Middle frontal gyrus (tissue), 1 donor: ENCODE results near the gene NCOA6.
"Not testable (repeated sequence)": the region's sequence is repeated elsewhere in the genome, so short reads cannot be mapped to it uniquely, and the experiment has no call there.

Experiments used
- DNase-seq: peaks from one replicate; pipeline ENCODE4 v3.0.0-alpha.2; 2015; ENCODE audit warnings: low spot score; ENCODE audit errors: extremely low spot score

NCOA6 gene

DNA sequence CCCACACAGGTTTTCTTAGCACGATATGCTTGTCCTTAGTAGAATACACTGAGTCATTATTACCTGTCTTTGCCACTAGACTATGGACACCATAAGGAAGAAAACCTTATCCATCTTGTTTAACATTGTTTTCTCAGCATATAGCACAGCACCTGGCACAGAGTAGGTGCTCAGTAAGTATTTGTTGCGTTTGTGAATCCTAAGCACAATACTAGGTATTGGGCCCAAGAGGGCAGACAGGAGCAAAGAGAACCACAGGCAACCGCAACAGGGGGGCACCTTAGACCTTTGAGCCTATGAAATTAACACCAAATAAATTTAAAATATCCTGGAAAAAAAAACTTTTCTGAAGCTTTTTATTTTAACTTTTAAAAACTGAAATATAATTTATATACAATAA, 3.7 kb upstream of the NCOA6 start:
- no peak for DNase-seq

DNA sequence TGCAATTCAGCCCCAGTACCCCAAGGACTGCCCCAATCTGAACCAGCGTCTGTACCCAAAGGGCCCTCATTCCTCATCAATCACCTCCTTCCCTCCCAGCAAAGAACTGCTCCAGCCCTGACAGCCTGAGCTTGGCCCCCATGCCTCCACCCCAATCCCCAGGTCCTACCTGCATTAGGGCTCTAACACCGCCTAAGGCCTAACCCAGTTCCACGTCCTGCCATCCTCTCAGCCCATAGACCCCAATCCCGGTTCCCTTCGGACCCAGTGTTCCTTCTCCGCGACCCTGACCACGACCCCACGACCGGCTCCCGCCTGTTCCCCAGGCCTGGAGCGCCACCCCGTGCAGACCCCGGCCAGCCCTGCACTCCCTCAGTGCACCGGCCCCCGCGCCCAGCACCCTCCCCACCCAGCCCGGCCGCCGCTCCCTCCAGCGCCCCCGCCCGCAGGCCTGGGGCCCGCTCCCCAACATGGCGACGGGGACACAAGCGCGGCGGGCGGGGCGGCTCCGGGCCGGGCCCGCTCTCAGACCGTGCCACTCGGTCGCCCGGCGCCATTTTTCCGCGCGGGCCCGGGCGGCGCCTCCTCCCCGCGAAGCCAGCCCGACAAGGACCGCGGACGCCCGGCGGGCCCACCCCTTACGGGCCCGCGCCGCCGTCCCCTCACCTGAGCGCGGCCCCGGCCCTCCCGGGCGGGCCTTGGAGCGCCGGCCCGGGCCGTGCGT, 483 bp downstream of the NCOA6 start:
- DNase-seq = peak; percentile 36

GRCh38 chr20:34824452-34824805, 1.0 kb downstream of the NCOA6 start:
- peak; percentile 4 for DNase-seq

DNA sequence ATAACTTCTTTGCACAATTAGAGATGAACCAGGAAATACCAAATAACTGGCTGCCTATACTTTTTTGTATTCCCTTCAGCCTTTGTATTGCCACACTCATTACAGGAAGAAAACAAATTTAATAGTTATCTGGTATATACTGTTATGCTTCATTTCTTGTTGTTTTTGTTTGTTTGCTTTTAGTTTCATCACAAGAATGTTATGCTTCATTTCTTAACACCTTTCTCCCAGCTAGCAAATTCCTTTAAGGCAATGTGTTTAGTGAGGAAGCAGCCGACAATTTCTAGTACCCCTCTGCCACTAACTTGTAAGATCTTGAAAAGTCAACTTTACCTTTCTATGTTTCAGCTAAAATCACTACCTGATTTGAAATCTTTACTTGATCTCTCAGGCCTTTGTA, 1.4 kb downstream of the NCOA6 start:
- DNase-seq = no peak

- no peak for DNase-seq
Measured at GRCh38 chr20:34820805-34821578, 4.5 kb downstream of the NCOA6 start.

DNA sequence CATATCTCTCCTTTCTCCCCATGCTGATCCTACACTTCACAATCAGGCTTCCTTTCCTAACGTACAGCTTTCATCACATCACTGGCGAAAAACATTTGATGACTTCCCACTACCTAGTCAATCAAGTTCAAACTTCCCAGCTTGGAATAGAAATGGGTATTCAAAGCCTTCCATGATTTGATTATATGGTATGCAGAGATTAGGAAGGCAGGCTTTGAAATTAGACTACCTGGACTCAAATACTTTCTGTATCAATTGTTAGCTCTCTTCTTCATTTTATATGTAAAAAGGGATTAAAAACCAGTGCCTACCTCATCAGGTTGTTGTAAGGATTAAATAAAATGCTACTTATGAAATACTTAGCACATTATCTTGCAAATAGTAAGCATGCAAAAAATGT, 7.7 kb downstream of the NCOA6 start:
- DNase-seq = no peak

- no peak for DNase-seq
Measured at GRCh38 chr20:34817072-34817471, 8.4 kb downstream of the NCOA6 start.

DNA sequence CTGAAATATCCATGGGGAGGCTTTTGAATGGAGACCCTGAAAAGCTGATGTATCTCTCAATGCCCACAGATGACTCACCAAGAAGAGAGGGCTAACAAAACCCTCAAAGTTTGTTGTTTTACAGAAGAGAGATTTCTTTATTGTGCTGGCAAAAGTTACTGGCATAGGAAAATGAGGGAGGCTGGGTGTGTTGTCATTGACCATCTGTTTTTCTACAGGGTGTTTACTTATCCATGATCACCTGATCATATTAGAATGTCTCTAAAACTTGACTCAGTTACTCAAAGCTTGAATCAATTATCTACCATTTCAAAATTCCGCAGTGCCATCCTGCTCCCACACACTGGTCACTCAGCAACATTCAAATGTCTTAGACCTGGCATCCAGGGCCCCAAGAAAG, 9.8 kb downstream of the NCOA6 start:
- DNase-seq = no peak

DNA sequence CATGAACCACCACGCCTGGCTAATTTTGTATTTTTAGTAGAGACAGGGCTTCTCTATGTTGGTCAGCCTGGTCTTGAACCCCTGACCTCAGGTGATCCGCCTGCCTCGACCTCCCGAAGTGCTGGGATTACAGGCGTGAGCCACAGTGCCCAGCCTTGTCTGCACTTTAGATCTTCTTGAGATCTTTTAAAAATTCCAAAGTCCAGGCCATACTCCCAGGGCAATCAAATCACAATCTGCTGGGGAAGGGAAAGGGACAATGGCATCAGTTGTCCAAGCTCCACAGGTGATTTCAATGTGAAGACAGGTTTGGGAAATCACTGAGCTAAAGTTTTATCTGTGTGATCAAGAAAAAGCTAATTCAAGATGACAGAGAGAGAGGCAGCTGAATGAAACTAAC, 16.9 kb downstream of the NCOA6 start:
- no peak for DNase-seq

DNA sequence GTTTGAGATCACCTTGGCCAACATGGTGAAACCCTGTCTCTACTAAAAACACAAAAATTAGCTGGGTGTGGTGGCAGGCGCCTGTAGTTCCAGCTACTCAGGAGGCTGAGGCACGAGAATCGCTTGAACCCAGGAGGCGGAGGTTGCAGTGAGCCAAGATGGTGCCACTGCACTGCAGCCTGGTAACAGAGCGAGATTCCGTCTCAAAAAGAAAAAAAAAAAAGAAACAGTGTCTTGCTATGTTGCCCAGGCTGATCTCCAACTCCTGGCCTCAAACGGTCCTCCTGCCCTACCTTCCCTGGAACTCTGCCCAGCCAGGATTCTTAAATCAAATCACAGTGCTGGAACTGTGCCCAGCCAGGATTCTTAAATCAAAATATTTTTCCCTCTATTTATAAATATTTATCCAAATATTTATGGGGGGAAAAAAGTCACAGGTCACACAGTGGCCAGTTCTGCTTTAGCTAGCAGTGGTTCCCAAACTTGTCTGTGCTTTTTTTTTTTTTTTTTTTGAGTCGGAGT, 17.4 kb downstream of the NCOA6 start:
- DNase-seq = not testable (repeated sequence)

- no peak for DNase-seq
Measured at GRCh38 chr20:34806255-34806654, 19.2 kb downstream of the NCOA6 start.

GRCh38 chr20:34798871-34799270, 26.6 kb downstream of the NCOA6 start:
- no peak for DNase-seq

- no peak for DNase-seq
Measured at GRCh38 chr20:34798328-34798727, 27.1 kb downstream of the NCOA6 start.

- DNase-seq = no peak
Measured at GRCh38 chr20:34797012-34797995, 28.1 kb downstream of the NCOA6 start.

DNA sequence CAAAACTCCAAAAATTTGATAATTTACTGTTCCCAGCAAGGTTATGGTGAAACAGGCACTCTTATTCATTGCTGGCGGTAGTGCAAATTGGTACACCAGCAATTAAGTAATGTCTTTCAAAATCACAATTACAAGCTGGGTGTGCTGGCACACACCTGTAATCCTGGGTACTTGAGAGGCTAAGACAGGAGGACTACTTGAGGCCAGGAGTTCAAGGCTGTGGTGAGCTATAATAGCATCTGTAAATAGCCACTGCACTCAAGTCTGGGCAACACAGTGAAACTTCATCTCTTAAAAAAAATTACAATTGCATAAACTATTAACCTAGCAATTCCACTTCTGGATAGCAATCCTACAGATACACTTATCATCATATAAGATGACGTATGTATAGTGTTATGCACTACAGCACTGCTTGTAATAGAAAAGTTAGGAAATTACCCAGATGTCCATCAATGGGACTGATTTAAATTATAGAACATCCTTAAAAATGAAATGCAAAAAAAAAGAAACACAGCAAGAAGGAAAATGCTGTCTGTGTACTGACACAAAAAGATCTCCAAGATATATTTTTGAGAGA, 31.4 kb downstream of the NCOA6 start:
- DNase-seq = no peak

- DNase-seq = no peak
Measured at GRCh38 chr20:34792687-34793363, 32.6 kb downstream of the NCOA6 start.

DNA sequence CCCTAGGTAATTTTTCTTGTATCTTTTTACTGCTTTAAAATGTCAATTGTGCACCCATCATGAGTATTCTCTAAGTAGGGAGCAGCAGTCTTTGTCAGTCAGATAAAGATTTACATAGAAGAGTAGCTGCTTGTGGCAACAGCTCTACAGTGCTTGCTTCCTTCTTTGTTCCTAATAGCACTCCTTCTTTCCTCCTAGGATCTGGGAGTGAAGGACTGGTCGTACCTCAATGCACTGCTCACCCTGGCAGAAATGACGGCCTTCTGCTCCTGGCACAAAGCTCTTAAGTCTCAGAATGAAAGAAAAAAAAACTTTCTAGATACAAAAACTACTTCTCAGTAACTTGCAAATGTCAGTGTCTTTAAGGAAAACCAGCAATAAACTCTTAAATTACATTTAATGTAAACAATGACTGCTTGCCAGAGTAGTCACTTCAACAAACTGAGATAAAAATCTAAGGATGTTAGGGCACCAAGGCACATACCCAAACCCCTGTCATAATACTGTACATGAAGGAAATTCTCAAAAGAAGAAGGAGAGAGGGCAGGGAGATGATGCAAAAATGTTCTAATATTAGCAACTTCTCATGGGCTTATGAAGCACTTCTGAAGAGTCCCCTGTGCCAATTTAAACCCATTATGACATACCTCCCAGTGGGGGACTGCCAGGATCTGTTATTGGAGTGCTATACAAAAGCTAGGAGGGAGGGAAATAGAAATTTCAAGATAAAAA, 34.0 kb downstream of the NCOA6 start:
- DNase-seq = no peak

GRCh38 chr20:34781220-34781619, 44.2 kb downstream of the NCOA6 start:
- DNase-seq = no peak

GRCh38 chr20:34780291-34780690, 45.2 kb downstream of the NCOA6 start:
- not testable (repeated sequence) for DNase-seq

DNA sequence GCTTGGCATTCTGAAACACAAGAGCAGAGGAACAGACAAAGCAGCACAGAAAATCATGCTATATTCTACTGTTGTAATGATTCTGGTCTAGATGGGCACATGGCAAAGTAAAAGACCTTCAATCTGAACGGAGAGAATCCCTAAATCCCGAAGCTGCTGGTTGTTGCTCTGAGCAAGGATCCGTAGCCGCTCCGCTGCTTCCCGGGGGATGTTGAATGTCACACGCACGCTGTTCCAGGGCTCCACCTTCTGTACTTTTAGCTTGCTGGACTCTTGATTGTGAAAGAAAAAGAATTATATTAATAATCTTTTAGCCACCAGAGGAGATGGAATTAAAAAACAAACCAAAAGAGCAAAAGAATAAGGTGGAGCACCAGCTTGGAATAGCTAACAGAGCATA, 49.3 kb downstream of the NCOA6 start:
- DNase-seq = no peak
